GM19324 (cell line): ENCODE results near the gene CCDC15.

Experiments
- ATAC-seq: cut with Tn5 transposase; IDR thresholded peaks from one replicate; pipeline ENCODE4 v1.9.1; 2021; ENCODE audit warnings: mild to moderate bottlenecking, moderate library complexity; ENCODE audit not compliant: unreplicated experiment, low FRiP score

The CCDC15 gene

GRCh38 chr11:125063429-125064043 lies 109.5 kb downstream of the CCDC15 start:
- ATAC-seq, result peak; percentile 24

GRCh38 chr11:125064070-125064469 lies 110.1 kb downstream of the CCDC15 start:
- ATAC-seq, result no peak

- ATAC-seq, result no peak
These were observed 114.4 kb downstream of the CCDC15 start for GRCh38 chr11:125068368-125068767.

GRCh38 chr11:125069008-125069407 lies 115.0 kb downstream of the CCDC15 start:
- ATAC-seq, result no peak

- no peak for ATAC-seq
These were observed 115.8 kb downstream of the CCDC15 start for GRCh38 chr11:125069796-125070195.

- peak; percentile 64 for ATAC-seq
These were observed 116.8 kb downstream of the CCDC15 start for GRCh38 chr11:125070699-125071254.

- no peak for ATAC-seq
These were observed 117.4 kb downstream of the CCDC15 start for GRCh38 chr11:125071435-125071834.

- no peak for ATAC-seq
These were observed 117.8 kb downstream of the CCDC15 start for GRCh38 chr11:125071846-125072217.

- ATAC-seq, result peak; percentile 77
These were observed 118.4 kb downstream of the CCDC15 start for GRCh38 chr11:125072218-125072960.

GRCh38 chr11:125072961-125073590 lies 119.1 kb downstream of the CCDC15 start:
- ATAC-seq, result no peak

GRCh38 chr11:125073616-125074483 lies 119.8 kb downstream of the CCDC15 start:
- ATAC-seq, result no peak

GRCh38 chr11:125074511-125075241 lies 120.7 kb downstream of the CCDC15 start:
- no peak for ATAC-seq

- no peak for ATAC-seq
These were observed 121.2 kb downstream of the CCDC15 start for GRCh38 chr11:125075242-125075625.

- no peak for ATAC-seq
These were observed 121.9 kb downstream of the CCDC15 start for GRCh38 chr11:125075900-125076317.

- ATAC-seq, result no peak
These were observed 122.5 kb downstream of the CCDC15 start for GRCh38 chr11:125076378-125076945.

- ATAC-seq, result no peak
These were observed 124.0 kb downstream of the CCDC15 start for GRCh38 chr11:125078016-125078415.

GRCh38 chr11:125078516-125079140 lies 124.6 kb downstream of the CCDC15 start:
- no peak for ATAC-seq

GRCh38 chr11:125079151-125079877 lies 125.3 kb downstream of the CCDC15 start:
- no peak for ATAC-seq
